Suppressor macrophage treated with lipopolysaccharide for 4 hours (primary cell): Measurements from ENCODE around the gene TMEM43.
A peak's percentile ranks its signal among the peaks of the same experiment; 100 is the strongest.

ENCODE experiments used
- DNase-seq: peaks from one replicate; pipeline ENCODE4 v3.0.0-alpha.2; 2020

The TMEM43 gene

GRCh38 chr3:14152963-14153355 lies 28.1 kb downstream of the TMEM43 start:
- no peak for DNase-seq

- no peak for DNase-seq
Observed at GRCh38 chr3:14153663-14154062, 28.8 kb downstream of the TMEM43 start.

GRCh38 chr3:14154276-14154675 lies 29.4 kb downstream of the TMEM43 start:
- DNase-seq = no peak

- DNase-seq = peak; percentile 33
Observed at GRCh38 chr3:14154895-14155440, 30.1 kb downstream of the TMEM43 start.

GRCh38 chr3:14156201-14156600 lies 31.3 kb downstream of the TMEM43 start:
- no peak for DNase-seq

- no peak for DNase-seq
Observed at GRCh38 chr3:14156843-14157561, 32.1 kb downstream of the TMEM43 start.

- no peak for DNase-seq
Observed at GRCh38 chr3:14157951-14158350, 33.1 kb downstream of the TMEM43 start.

- no peak for DNase-seq
Observed at GRCh38 chr3:14158370-14158769, 33.5 kb downstream of the TMEM43 start.

- DNase-seq = no peak
Observed at GRCh38 chr3:14159426-14159825, 34.6 kb downstream of the TMEM43 start.

- DNase-seq = no peak
Observed at GRCh38 chr3:14161282-14161681, 36.4 kb downstream of the TMEM43 start.

GRCh38 chr3:14162178-14162577 lies 37.3 kb downstream of the TMEM43 start:
- DNase-seq = no peak

GRCh38 chr3:14166877-14167603 lies 42.2 kb downstream of the TMEM43 start:
- DNase-seq = no peak

- DNase-seq = no peak
Observed at GRCh38 chr3:14169435-14169834, 44.6 kb downstream of the TMEM43 start.

GRCh38 chr3:14169871-14170270 lies 45.0 kb downstream of the TMEM43 start:
- no peak for DNase-seq

- DNase-seq = no peak
Observed at GRCh38 chr3:14170531-14171159, 45.8 kb downstream of the TMEM43 start.

- DNase-seq = no peak
Observed at GRCh38 chr3:14172496-14172895, 47.6 kb downstream of the TMEM43 start.

GRCh38 chr3:14174483-14174882 lies 49.6 kb downstream of the TMEM43 start:
- DNase-seq = no peak

GRCh38 chr3:14175383-14176037 lies 50.7 kb downstream of the TMEM43 start:
- DNase-seq = no peak

GRCh38 chr3:14177580-14178246 lies 52.9 kb downstream of the TMEM43 start:
- peak; percentile 20 for DNase-seq

- peak; percentile 99 for DNase-seq
Observed at GRCh38 chr3:14178247-14179113, 53.6 kb downstream of the TMEM43 start, which contains the start of the genes LSM3 and XPC. LSM3 (plus strand) TSS chr3:14178817; CDS start chr3:14178861, 44 bp downstream. XPC (minus strand) TSS chr3:14178601; CDS start chr3:14178568, 33 bp downstream.

GRCh38 chr3:14179114-14179465 lies 54.2 kb downstream of the TMEM43 start:
- peak; percentile 6 for DNase-seq
